HCT116 (cell line): ENCODE results near the gene SPHKAP. TPM values are rescaled to one million over a fixed set of nuclear protein-coding genes. Genes with fewer than 3 reads are reported as not detected.

ENCODE experiments used
- ATAC-seq: fragments of 200-7000 bp; cut with Tn5 transposase; 2 replicates; pipeline ENCODE4 v1.9.1; 2020; ENCODE audit warnings: mild to moderate bottlenecking, moderate library complexity
- BruUV-seq: library from RNA; stranded (reverse); fragments of 400-500 nt; replicated peaks from 2 replicates; lab custom pipeline; 2021; lab: Mats Ljungman, UMichigan
- CTCF ChIA-PET: fragments of 300-600 bp; sonication (Branson Sonifier 250); formaldehyde crosslinking; loops from one replicate; lab custom pipeline; 2021; ENCODE audit warnings: antibody characterized with exemption; lab: Charles Lee
- POLR2A ChIA-PET: fragments of 300-600, 350-600 bp; sonication (Branson Sonifier 250); formaldehyde crosslinking; loops from one replicate; lab custom pipeline; 2021; ENCODE audit warnings: antibody characterized with exemption; lab: Charles Lee
- RAD21 ChIA-PET, 2 experiments: fragments of 300-600 bp; sonication (Branson Sonifier 250); formaldehyde crosslinking; loops; one replicate each; lab custom pipeline; 2023; ENCODE audit warnings: low total read pairs in 2 of 2; ENCODE audit not compliant: uncharacterized antibody in 2 of 2, unreplicated experiment in 2 of 2, low non-redundant PET in 1 of 2; lab: Charles Lee
- DNase-seq: peaks from one replicate; pipeline ENCODE4 v3.0.0-alpha.2; 2010; ENCODE audit warnings: low read depth, low spot score
- H2AFZ ChIP-seq: fragments of 200-600 bp; shearing (Covaris generic), sonication (generic); 2 replicates; pipeline ENCODE4 v1.6.1; 2017; ENCODE audit warnings: low read depth, mixed run types, mixed read lengths, antibody characterized with exemption, low read length; ENCODE audit not compliant: poor library complexity, severe bottlenecking
- H3K27ac ChIP-seq: 2 replicates; pipeline ENCODE4 v1.5.1; 2012; ENCODE audit warnings: low read depth, low read length
- H3K27me3 ChIP-seq: fragments of 200-600 bp; sonication (generic); 2 replicates; pipeline ENCODE4 v1.6.1; 2016; ENCODE audit warnings: mixed run types, low read length, mixed read lengths; ENCODE audit not compliant: insufficient read depth
- H3K36me3 ChIP-seq, 2 experiments: fragments of 200-500 bp in 1 of 2; fragments of 200-600 bp in 1 of 2; sonication (Bioruptor generic) in 1 of 2; sonication (generic) in 1 of 2; 2 replicates each; pipeline versions ENCODE4 v1.5.1 to v1.6.1; 2014 to 2016; ENCODE audit warnings: low read length in 2 of 2, inconsistent platforms in 1 of 2, mixed read lengths in 1 of 2, mixed run types in 1 of 2; ENCODE audit not compliant: insufficient read depth in 2 of 2, control insufficient read depth in 1 of 2
- H3K4me1 ChIP-seq, 2 experiments: fragments of 200-600 bp in 1 of 2; sonication (generic) in 1 of 2; 2 replicates each; pipeline versions ENCODE4 v1.5.1 to v1.6.1; 2012 to 2017; ENCODE audit warnings: low read length in 2 of 2, inconsistent platforms in 1 of 2, mild to moderate bottlenecking in 1 of 2, mixed read lengths in 1 of 2, mixed run types in 1 of 2, moderate library complexity in 1 of 2; ENCODE audit not compliant: insufficient read depth in 2 of 2, control insufficient read depth in 1 of 2
- H3K4me2 ChIP-seq: fragments of 200-600 bp; sonication (generic); 2 replicates; pipeline ENCODE4 v1.6.1; 2017; ENCODE audit warnings: mixed run types, low read length, mixed read lengths
- H3K4me3 ChIP-seq, 2 experiments: fragments of 200-600 bp in 1 of 2; sonication (generic) in 1 of 2; replicated peaks in 1 of 2; 2 replicates each; pipeline ENCODE4 v1.5.1; 2011 to 2016; ENCODE audit warnings: low read length in 2 of 2, control low read depth in 1 of 2, low read depth in 1 of 2, mild to moderate bottlenecking in 1 of 2, mixed read lengths in 1 of 2, mixed run types in 1 of 2
- H3K79me2 ChIP-seq: fragments of 200-600 bp; sonication (generic); 2 replicates; pipeline ENCODE4 v1.6.1; 2017; ENCODE audit warnings: mild to moderate bottlenecking, mixed run types, low read length, moderate library complexity, mixed read lengths; ENCODE audit not compliant: insufficient read depth
- H3K9ac ChIP-seq: fragments of 200-600 bp; sonication (generic); 2 replicates; pipeline ENCODE4 v1.6.1; 2016; ENCODE audit warnings: low read length, mixed read lengths
- H3K9me2 ChIP-seq: fragments of 200-600 bp; sonication (generic), shearing (Covaris generic); 2 replicates; pipeline ENCODE4 v1.6.1; 2017; ENCODE audit warnings: mixed run types, mild to moderate bottlenecking, moderate library complexity; ENCODE audit not compliant: insufficient read depth
- H3K9me3 ChIP-seq, 2 experiments: fragments of 200-500 bp in 1 of 2; fragments of 200-600 bp in 1 of 2; sonication (Bioruptor generic) in 1 of 2; sonication (generic) in 1 of 2; 2 replicates each; pipeline ENCODE4 v1.6.1; 2014 to 2017; ENCODE audit warnings: low read length in 2 of 2, mixed read lengths in 2 of 2, inconsistent platforms in 1 of 2, low read depth in 1 of 2, mild to moderate bottlenecking in 1 of 2, mixed run types in 1 of 2, moderate library complexity in 1 of 2; ENCODE audit not compliant: control insufficient read depth in 1 of 2, insufficient read depth in 1 of 2
- H4K20me1 ChIP-seq: fragments of 200-600 bp; sonication (generic), shearing (Covaris generic); 2 replicates; pipeline ENCODE4 v1.6.1; 2017; ENCODE audit warnings: mixed run types, mild to moderate bottlenecking, moderate library complexity; ENCODE audit not compliant: insufficient read depth
- ATF3 ChIP-seq: IDR thresholded peaks from 2 replicates; pipeline ENCODE4 v1.6.1; 2012
- CBX3 ChIP-seq: IDR thresholded peaks from 2 replicates; pipeline ENCODE4 v1.6.1; 2012; ENCODE audit warnings: low read depth
- CEBPB ChIP-seq: IDR thresholded peaks from 2 replicates; pipeline ENCODE4 v1.6.1; 2012; ENCODE audit warnings: low read depth
- CTCF ChIP-seq, 3 experiments: fragments of 200-600 bp in 1 of 3; sonication (generic) in 1 of 3; IDR thresholded peaks in 2 of 3; conservative IDR thresholded peaks in 1 of 3; 2 replicates each; pipeline ENCODE4 v1.5.1; 2012 to 2017; ENCODE audit warnings: low read depth in 2 of 3, low read length in 2 of 3, antibody characterized with exemption in 1 of 3, borderline replicate concordance in 1 of 3, control low read depth in 1 of 3, mild to moderate bottlenecking in 1 of 3, mixed read lengths in 1 of 3, mixed run types in 1 of 3, moderate library complexity in 1 of 3; ENCODE audit not compliant: insufficient read depth in 1 of 3
- EGR1 ChIP-seq: IDR thresholded peaks from 2 replicates; pipeline ENCODE4 v1.6.1; 2012; ENCODE audit warnings: low read depth
- ELF1 ChIP-seq: IDR thresholded peaks from 2 replicates; pipeline ENCODE4 v1.6.1; 2012; ENCODE audit warnings: low read depth, borderline replicate concordance
- EZH2phosphoT487 ChIP-seq: fragments of 200-600 bp; IDR thresholded peaks from 2 replicates; pipeline ENCODE4 v1.6.1; 2018; ENCODE audit warnings: antibody characterized with exemption, borderline replicate concordance
- FOSL1 ChIP-seq: IDR thresholded peaks from 2 replicates; pipeline ENCODE4 v1.6.1; 2012; ENCODE audit warnings: low read depth
- JUND ChIP-seq: IDR thresholded peaks from 2 replicates; pipeline ENCODE4 v1.6.1; 2012
- MAX ChIP-seq: IDR thresholded peaks from 2 replicates; pipeline ENCODE4 v1.6.1; 2012
- POLR2A ChIP-seq: IDR thresholded peaks from 2 replicates; pipeline ENCODE4 v1.7.0; 2011; ENCODE audit warnings: borderline replicate concordance; ENCODE audit not compliant: insufficient read depth, insufficient read length; ENCODE audit errors: extremely low read depth
- REST ChIP-seq: IDR thresholded peaks from 2 replicates; pipeline ENCODE4 v1.6.1; 2012; ENCODE audit warnings: low read depth
- SIN3A ChIP-seq: IDR thresholded peaks from 2 replicates; pipeline ENCODE4 v1.6.1; 2012; ENCODE audit warnings: low read depth
- SP1 ChIP-seq: IDR thresholded peaks from 2 replicates; pipeline ENCODE4 v1.6.1; 2012; ENCODE audit warnings: low read depth
- SRF ChIP-seq: IDR thresholded peaks from 2 replicates; pipeline ENCODE4 v1.6.1; 2012; ENCODE audit warnings: low read depth
- TCF7L2 ChIP-seq: IDR thresholded peaks from 2 replicates; pipeline ENCODE4 v1.7.0; 2011; ENCODE audit warnings: borderline replicate concordance, inconsistent platforms; ENCODE audit not compliant: insufficient read depth, insufficient read length; ENCODE audit errors: extremely low read depth
- YY1 ChIP-seq: IDR thresholded peaks from 2 replicates; pipeline ENCODE4 v1.6.1; 2011; ENCODE audit warnings: low read length, low read depth, moderate library complexity, mild to moderate bottlenecking; ENCODE audit not compliant: insufficient replicate concordance; ENCODE audit errors: extremely low read depth
- ZBTB33 ChIP-seq: IDR thresholded peaks from 2 replicates; pipeline ENCODE4 v1.6.1; 2011; ENCODE audit warnings: mild to moderate bottlenecking, low read length, moderate library complexity; ENCODE audit not compliant: insufficient replicate concordance; ENCODE audit errors: extremely low read depth
- ZFX ChIP-seq: fragments of 450-650 bp; IDR thresholded peaks from 2 replicates; pipeline ENCODE4 v1.6.1; 2017
- ZNF274 ChIP-seq: fragments of 200-500 bp; sonication (Bioruptor generic); IDR thresholded peaks from 2 replicates; pipeline ENCODE4 v1.6.1; 2014; ENCODE audit warnings: mild to moderate bottlenecking, low read depth, low read length, inconsistent platforms
- intact Hi-C: fragments of 100-400 bp; cut with micrococcal nuclease; formaldehyde crosslinking; loops from 2 replicates; pipeline ENCODE4 v1.10.0; 2022
- total RNA-seq: library from RNA; stranded (reverse); gene quantifications from one replicate; pipeline ENCODE4 v1.2.1, GENCODE V29; 2021; ENCODE audit not compliant: unreplicated experiment

SPHKAP gene
- total RNA-seq, 1 experiment from 2014 or later: not detected

GRCh38 chr2:228064796-228065315 is 116.6 kb downstream of the SPHKAP start:
- H3K27me3 ChIP-seq: no peaks in the 10 kb centered on the region
- H4K20me1 ChIP-seq: no peaks in the 10 kb centered on the region
- H3K79me2 ChIP-seq: no peaks in the 10 kb centered on the region
- no peaks in the 10 kb centered on the region for H3K9me2 ChIP-seq
- CTCF ChIA-PET: no interaction called here
- H3K36me3 ChIP-seq: no peaks in the 10 kb centered on the region
- ATAC-seq: no peak
- no peak overlapping the region for H3K27ac ChIP-seq
- no peak overlapping the region for H3K4me2 ChIP-seq
- RAD21 ChIA-PET: no interaction called here
- no peaks in the 10 kb centered on the region for H3K9me3 ChIP-seq
- no peak overlapping the region for H3K4me3 ChIP-seq
- POLR2A ChIA-PET: no interaction called here
- DNase-seq: no peak
- intact Hi-C loops: no loop called here
- H3K4me1 ChIP-seq: no peaks in the 10 kb centered on the region
- TF ChIP-seq TCF7L2 (no peak), ATF3 (no peak), ZFX (no peak), EGR1 (no peak), CBX3 (no peak), ZNF274 (no peak), JUND (no peak), YY1 (no peak), SRF (no peak), SP1 (no peak), POLR2A (no peak), SIN3A (no peak), ELF1 (no peak), ZBTB33 (no peak), FOSL1 (no peak), CEBPB (no peak), EZH2phosphoT487 (no peak), REST (no peak), MAX (no peak), CTCF (IDR thresholded peaks at IDR 0.05 in 2 of 3, conservative IDR thresholded peaks at IDR 0.05 in 1 of 3; ENCODE audit: borderline replicate concordance in 1 of 3, insufficient read depth in 1 of 3, low read depth in 2 of 3, low read length in 2 of 3) (no peak)
- no peak overlapping the region for H2AFZ ChIP-seq
- H3K9ac ChIP-seq: no peak overlapping the region
- no TSS peak for BruUV-seq
